ENCODE measurements around the gene GHITM.

The GHITM gene

DNA sequence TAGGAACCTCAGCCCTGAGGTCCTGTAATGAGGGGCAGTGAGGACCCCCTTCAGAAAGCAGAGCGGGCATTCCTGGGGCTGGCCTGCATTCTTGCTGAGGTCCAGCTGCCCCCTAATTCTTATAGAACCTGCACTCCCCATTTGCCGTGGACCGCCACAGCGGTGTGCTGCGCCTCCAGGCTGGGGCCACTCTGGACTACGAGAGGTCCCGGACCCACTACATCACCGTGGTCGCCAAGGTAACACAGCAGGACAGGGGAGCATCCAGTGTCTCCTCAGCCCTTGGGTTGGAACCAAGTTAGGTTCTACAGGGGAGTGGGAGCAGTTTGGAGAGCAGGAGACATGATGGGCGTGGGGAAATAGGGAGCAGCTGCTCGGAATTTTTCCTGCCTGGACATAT is 62.4 kb downstream of the GHITM start:
- DNase-seq: no peak

DNA sequence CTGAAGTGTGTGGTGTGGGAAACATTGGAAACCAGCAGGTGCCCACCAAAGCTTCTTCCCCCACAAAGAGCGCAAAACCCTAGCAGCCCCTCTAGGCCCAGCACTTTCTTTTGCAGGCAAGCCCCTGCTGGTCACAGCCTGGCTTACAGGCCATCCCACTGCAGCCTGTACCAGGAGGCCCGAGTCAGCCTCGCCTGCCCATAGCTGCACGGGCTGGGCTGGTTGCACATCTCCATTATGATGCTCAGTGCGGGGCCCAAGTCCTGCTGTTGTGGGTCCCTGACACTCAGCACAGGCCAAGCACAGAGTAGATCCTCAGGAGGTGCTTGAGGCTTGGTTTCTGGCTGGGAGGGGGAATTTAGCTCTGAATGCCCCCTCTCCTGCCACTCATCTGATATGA is 63.0 kb downstream of the GHITM start:
- no peak for DNase-seq
